Epithelial cell of esophagus (primary cell): ENCODE results near the gene PLXNA2.

Experiments used
- DNase-seq: peaks from one replicate; pipeline ENCODE4 v3.0.0; 2010; ENCODE audit warnings: low read depth
- H3K4me3 ChIP-seq: 2 replicates; pipeline ENCODE4 v1.5.1; 2011; ENCODE audit warnings: mild to moderate bottlenecking, low read length, control low read depth
- CTCF ChIP-seq: IDR thresholded peaks from 2 replicates; pipeline ENCODE4 v1.5.1; 2011; ENCODE audit warnings: low read depth, mild to moderate bottlenecking, low read length, control low read depth, inconsistent platforms; ENCODE audit not compliant: insufficient read depth; ENCODE audit errors: missing control alignments

PLXNA2 gene

GRCh38 chr1:208061118-208061517, 183.1 kb downstream of the PLXNA2 start:
- TF ChIP-seq CTCF, result no peak
- H3K4me3 ChIP-seq, result no peak overlapping the region
- no peak for DNase-seq

- TF ChIP-seq CTCF, result no peak
- no peak for DNase-seq
- H3K4me3 ChIP-seq, result no peak overlapping the region
Measured at GRCh38 chr1:208060215-208060869, 183.8 kb downstream of the PLXNA2 start.

DNA sequence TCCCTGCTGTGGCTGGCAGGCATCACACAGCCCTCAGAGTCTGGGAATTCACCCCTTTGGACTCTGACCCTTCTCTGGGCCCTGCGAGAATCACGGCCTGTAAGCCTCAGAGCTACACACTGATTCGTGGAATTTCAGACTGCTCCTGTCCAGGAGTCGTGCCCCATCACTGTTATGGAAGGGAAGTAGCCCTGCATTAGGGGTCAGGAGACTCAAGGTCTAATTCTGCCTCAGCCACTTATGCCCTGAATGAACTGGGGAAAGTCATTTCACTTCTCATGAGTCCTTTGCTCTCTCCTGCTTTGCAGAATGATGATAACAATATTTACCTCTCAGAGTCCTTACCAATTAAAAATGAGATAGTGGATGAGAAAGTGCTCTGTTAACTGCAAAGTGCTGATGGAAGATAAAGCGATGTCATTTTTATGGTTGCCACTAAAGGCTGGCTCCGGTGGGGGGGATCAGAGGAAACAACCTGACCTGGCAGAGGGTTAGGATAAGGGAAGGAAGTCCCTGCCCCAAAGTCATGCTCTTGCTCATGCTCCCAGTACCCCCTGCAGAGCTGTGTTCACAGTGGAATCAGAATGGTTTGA, 184.7 kb downstream of the PLXNA2 start:
- TF ChIP-seq CTCF, result no peak
- no peak for DNase-seq
- no peak overlapping the region for H3K4me3 ChIP-seq

DNA sequence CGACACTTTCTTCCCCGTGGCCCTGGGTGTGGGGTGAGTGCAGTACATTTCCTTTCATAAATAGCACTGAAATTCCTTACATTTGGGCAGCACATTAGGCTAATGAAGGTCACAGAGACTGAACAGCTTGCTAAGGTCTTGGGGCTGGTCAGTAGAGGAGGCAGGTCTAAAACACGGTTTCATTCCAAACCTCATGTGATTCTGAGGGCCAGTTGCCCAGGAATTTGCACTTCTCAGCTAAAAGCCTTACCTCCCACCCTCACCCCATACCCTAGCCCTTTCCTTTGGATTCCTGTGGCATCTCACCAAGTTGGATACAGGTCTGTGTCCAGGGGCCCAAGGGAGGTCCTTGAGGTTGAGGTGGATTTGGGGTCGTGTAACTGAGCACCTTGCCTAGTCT, 185.4 kb downstream of the PLXNA2 start:
- no peak for TF ChIP-seq CTCF
- H3K4me3 ChIP-seq, result no peak overlapping the region
- no peak for DNase-seq

DNA sequence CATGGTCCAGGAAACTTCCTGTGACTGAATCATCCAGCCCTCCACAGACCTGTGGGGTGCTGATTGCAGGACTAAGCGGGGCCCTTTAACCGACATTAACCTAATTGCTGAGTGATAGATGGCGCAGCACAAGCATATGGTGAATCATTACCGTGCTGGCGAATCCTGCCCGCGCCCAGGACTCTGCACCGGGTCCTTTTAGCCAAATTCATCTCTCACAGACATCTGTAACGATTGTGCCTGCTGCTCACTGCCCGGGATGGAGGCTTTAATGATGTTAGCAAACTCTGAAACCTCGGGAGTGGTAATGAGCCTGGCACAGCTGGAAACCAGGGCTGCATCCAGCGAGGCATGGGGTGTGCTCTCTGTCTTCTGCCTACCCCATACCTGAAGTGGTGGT, 185.9 kb downstream of the PLXNA2 start:
- no peak overlapping the region for H3K4me3 ChIP-seq
- DNase-seq, result no peak
- no peak for TF ChIP-seq CTCF

- H3K4me3 ChIP-seq, result no peak overlapping the region
- TF ChIP-seq CTCF, result no peak
- DNase-seq, result no peak
Measured at GRCh38 chr1:208057056-208057455, 187.1 kb downstream of the PLXNA2 start.

DNA sequence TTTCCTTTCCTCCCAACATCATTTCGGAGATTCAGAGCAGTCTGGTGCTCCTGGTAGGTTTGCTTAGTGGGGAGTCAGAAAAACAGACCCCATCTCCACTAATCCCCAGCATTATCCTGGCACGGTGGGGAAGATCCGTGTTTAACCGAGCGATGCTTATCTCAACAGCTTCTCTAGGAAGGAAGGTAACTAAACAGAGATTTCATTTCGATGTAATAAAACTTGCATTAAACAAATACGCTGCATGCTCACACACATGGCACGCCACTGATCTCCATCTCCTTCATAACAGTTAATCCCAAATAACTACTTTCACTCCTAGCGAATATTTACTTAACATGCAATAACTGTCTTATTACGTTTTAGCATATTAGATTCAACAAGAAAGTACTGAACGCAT, 188.6 kb downstream of the PLXNA2 start:
- H3K4me3 ChIP-seq, result no peak overlapping the region
- DNase-seq, result no peak
- TF ChIP-seq CTCF, result no peak
